Measurements from ENCODE around the gene PDE11A. TPM values are rescaled to one million over a fixed set of nuclear protein-coding genes. Genes with fewer than 3 reads are reported as not detected.

The PDE11A gene
- total and polyA plus RNA-seq, 2 of the 8 experiments (the other 6 are each of a cell fraction or from before 2014, with no cell fraction given), result 0.19 to 0.23 TPM

DNA sequence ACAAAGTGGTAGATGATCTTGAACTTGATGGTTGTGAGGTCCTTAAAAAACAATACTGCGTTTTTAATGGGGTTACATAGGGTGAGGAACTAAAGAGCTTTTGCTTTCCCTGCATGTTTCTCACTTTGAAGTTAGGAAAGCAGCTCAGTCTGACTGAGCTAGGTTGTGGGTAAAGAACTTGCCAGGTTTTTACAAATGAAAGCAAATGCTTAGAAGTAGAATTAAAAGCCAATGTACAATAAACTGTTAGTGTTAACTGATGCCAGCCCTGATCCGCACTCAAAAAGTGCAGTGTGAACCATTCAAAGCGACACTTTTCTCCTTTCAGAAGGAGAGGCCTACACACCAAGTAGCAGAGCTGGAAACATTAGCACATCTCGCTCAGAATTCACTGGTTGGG lies 409.7 kb downstream of the PDE11A start (continued):
- TF ChIP-seq TBP (IDR thresholded peaks at IDR 0.05; ENCODE audit: low read depth, low read length) (no peak), KDM1A (IDR thresholded peaks at IDR 0.05; ENCODE audit: borderline replicate concordance, low read length) (no peak)

Measured in H1 (cell line).